Measurements from ENCODE around the gene EPB41L3. TPM values are rescaled to one million over a fixed set of nuclear protein-coding genes. Genes with fewer than 3 reads are reported as not detected.

EPB41L3 gene
- 466 and 886 TPM in 2 replicates for total RNA-seq
- 201 and 316 TPM in 2 replicates for polyA plus RNA-seq

DNA sequence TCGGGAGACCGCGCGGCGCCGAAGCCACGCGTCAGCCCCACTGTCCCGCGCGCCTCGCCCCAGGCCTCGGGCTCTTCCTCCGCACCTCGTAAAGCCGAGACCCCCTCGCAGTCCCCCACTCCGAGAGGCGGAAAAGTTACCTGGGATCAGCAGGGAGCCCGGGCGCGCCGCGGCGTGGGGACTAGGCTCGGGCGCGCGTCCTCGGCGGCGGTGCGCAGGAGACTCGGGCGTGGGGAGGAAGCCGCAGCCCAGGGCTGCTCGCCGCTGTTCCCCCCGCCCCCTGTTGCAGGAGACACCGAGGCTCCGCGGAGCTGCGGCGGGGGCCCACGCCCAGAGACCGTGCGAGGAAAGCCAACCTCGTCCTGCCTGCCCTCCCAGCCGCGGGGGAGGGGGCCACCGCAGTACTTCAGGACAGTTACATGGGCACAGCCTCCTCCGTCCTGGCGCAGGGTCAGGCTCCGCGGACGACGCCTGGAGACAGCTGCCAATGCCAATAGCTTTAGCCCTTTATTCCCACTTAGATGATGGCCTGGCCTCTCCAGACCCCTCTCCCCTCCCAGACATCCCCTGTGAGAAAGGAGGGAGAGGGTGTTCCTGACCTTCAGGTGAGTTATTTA lies at the start of gene EPB41L3:
TSS of gene EPB41L3 (minus strand) at position 225 of the 617 bp plus-strand sequence. CDS start 54,814 bp downstream, outside the sequence.
- no peaks in the 10 kb centered on the region for H3K36me3 ChIP-seq
- no peaks in the 10 kb centered on the region for H3K4me1 ChIP-seq (ENCODE audit: low read depth)
- TF ChIP-seq, protein P1, sequence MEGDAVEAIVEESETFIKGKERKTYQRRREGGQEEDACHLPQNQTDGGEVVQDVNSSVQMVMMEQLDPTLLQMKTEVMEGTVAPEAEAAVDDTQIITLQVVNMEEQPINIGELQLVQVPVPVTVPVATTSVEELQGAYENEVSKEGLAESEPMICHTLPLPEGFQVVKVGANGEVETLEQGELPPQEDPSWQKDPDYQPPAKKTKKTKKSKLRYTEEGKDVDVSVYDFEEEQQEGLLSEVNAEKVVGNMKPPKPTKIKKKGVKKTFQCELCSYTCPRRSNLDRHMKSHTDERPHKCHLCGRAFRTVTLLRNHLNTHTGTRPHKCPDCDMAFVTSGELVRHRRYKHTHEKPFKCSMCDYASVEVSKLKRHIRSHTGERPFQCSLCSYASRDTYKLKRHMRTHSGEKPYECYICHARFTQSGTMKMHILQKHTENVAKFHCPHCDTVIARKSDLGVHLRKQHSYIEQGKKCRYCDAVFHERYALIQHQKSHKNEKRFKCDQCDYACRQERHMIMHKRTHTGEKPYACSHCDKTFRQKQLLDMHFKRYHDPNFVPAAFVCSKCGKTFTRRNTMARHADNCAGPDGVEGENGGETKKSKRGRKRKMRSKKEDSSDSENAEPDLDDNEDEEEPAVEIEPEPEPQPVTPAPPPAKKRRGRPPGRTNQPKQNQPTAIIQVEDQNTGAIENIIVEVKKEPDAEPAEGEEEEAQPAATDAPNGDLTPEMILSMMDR (IDR thresholded peaks at IDR 0.05; ENCODE audit: low read depth, low read length): no peak
- peak within 1 kb of the TSS; percentile 85 for H3K4me3 ChIP-seq
- H3K9me3 ChIP-seq (ENCODE audit: low read depth): no peaks in the 10 kb centered on the region
- peak within 1 kb of the TSS; percentile 78 for H3K27ac ChIP-seq
- H3K27me3 ChIP-seq: no peaks in the 10 kb centered on the region
- peak; percentile 54 to 61 for DNase-seq (ENCODE audit: low read depth in 1 of 2, low spot score in 1 of 2)

GRCh38 chr18:5588529-5588928 lies 44.7 kb upstream of the EPB41L3 start:
- H3K27ac ChIP-seq: no peak overlapping the region
- DNase-seq (ENCODE audit: low read depth in 1 of 2, low spot score in 1 of 2): no peak
- no peaks in the 10 kb centered on the region for H3K27me3 ChIP-seq
- no peaks in the 10 kb centered on the region for H3K9me3 ChIP-seq (ENCODE audit: low read depth)
- H3K4me3 ChIP-seq: no peak overlapping the region
- H3K4me1 ChIP-seq (ENCODE audit: low read depth): no peaks in the 10 kb centered on the region
- TF ChIP-seq, protein P1 (IDR thresholded peaks at IDR 0.05; ENCODE audit: low read depth, low read length): no peak
- H3K36me3 ChIP-seq: no peaks in the 10 kb centered on the region

DNA sequence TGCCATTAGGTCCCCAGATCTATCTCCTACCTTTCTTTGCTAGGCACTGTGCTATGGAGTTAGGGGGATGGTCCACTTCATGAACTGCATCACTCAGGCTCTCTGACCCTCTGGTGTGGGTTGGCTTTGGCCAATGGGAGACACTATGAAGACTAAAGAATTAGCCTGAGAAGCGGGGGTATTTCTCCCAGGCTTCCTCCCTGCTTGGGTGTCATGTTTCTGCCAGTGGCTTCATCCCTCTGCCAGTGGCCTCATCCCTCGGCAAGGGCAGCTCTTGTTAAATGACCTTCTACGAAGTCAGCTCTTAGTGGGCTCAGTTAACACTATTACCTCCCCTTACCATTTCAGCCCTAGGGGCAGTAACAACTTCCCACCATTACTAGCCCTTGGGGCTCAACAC lies 41.9 kb upstream of the EPB41L3 start:
- no peaks in the 10 kb centered on the region for H3K9me3 ChIP-seq (ENCODE audit: low read depth)
- TF ChIP-seq, protein P1 (IDR thresholded peaks at IDR 0.05; ENCODE audit: low read depth, low read length): no peak
- no peak for DNase-seq (ENCODE audit: low read depth in 1 of 2, low spot score in 1 of 2)
- no peaks in the 10 kb centered on the region for H3K36me3 ChIP-seq
- H3K27ac ChIP-seq: no peak overlapping the region
- H3K4me1 ChIP-seq (ENCODE audit: low read depth): peaks cover 26% of the 10 kb centered on the region
- no peaks in the 10 kb centered on the region for H3K27me3 ChIP-seq
- no peak overlapping the region for H3K4me3 ChIP-seq

DNA sequence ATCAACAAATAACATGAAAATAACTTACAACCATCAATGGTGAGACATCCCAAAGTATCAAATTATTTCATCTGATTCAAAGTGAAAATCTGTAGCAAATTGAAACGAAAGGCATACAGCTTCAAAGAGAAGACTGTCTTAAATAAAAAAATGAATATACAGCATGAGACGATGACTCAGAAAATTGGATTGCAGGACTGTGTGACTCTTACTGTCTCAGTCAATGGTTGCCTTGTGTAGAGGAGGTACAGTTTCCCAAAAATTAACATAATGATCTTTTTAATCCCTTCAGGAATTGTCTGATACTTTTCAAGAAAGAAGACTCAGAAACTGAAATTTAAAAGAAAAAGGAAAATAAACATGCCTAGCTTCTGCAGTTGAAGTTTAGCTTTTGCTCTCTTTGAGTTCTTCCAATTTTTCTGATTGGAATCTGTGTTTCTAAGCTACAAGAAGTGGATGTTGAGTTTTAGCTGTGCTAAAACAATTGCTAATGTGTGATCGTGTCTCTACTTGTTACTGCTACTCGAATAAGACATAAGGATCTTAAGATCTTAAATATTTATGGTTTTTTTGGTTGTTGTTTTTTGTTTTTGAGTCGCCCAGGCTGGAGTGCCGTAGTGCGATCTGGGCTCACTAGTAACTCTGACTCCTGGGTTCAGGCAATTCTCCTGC lies 41.1 kb upstream of the EPB41L3 start:
- Histone ChIP-seq H3K27ac (no peak overlapping the region), H3K9me3 (ENCODE audit: low read depth) (no peaks in the 10 kb centered on the region), H3K36me3 (no peaks in the 10 kb centered on the region), H3K27me3 (no peaks in the 10 kb centered on the region), H3K4me3 (no peak overlapping the region), H3K4me1 (ENCODE audit: low read depth) (peaks cover 28% of the 10 kb centered on the region)
- peak in 1 of 2 donors; percentile 56 for DNase-seq (ENCODE audit: low read depth in 1 of 2, low spot score in 1 of 2)
- TF ChIP-seq, protein P1 (IDR thresholded peaks at IDR 0.05; ENCODE audit: low read depth, low read length): no peak

DNA sequence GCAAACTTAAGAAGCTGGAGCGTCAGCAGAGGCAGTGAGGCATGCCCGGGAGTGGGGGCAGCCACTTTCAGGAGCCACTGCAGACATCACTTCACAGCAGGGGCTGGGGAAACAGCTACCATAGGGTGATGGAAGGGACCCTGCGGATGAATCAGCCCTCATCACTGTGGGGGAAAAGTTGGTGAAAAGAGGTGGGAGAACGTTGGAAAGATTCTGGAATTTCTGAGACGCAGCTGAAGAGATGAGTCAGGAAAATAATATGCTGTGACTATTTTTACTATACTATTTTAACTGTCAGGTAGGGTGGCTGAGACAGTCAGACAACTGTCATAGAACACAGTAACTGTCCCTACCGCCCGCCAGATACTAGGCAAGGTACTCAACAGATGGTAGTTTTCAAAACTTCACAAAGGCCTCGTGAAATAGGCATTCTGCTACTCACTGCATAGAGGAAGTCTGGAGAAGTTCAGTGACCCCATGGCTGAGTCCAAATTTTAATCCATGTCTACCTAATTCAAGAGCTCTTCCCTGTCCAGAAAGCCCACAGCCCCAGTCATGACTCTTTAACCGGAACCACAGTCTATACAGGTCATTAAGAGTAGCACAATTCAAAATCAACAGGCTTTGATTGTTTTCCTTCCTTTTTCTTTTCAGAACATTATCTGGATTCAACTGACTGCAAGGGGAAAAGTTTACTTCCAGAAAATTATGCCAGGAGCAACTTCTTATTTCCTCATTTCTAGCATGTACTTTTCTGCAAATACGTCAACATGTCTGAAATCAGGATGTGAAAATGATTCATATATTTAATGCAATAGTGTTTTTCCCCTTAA lies 39.3 kb upstream of the EPB41L3 start:
- no peaks in the 10 kb centered on the region for H3K36me3 ChIP-seq
- peak overlapping the region; percentile 74 for H3K27ac ChIP-seq
- H3K9me3 ChIP-seq (ENCODE audit: low read depth): no peaks in the 10 kb centered on the region
- peaks cover 28% of the 10 kb centered on the region for H3K4me1 ChIP-seq (ENCODE audit: low read depth)
- no peak overlapping the region for H3K4me3 ChIP-seq
- TF ChIP-seq, protein P1 (IDR thresholded peaks at IDR 0.05; ENCODE audit: low read depth, low read length): no peak
- peak; percentile 18 to 47 for DNase-seq (ENCODE audit: low read depth in 1 of 2, low spot score in 1 of 2)
- H3K27me3 ChIP-seq: no peaks in the 10 kb centered on the region
